ENCODE results near the gene MRPS15.
"Not testable (repeated sequence)": the region's sequence is repeated elsewhere in the genome, so short reads cannot be mapped to it uniquely, and the experiment has no call there.

The MRPS15 gene

GRCh38 chr1:36463803-36464604 is at the start of gene MRPS15:
Gene MRPS15, minus strand, starts transcription at chr1:36464384. Its CDS starts 109 bp downstream, at chr1:36464275.
- peaks cover 4% of the 10 kb centered on the region; the same call in 1 of the 2 replicates for H3F3A ChIP-seq (ENCODE audit: control insufficient read depth, insufficient read depth)
- peak within 1 kb of the TSS; percentile 97 for H3K4me2 ChIP-seq (ENCODE audit: low read length)
- H3K4me1 ChIP-seq (ENCODE audit: control insufficient read depth, low read length), result peaks cover 27% of the 10 kb centered on the region
- no peaks in the 10 kb centered on the region for H3K9me3 ChIP-seq (ENCODE audit: control insufficient read depth, insufficient read depth, low read length)
- no peaks in the 10 kb centered on the region for H4K20me1 ChIP-seq (ENCODE audit: control insufficient read depth, insufficient read depth, low read depth, low read length)
- H3K27me3 ChIP-seq (ENCODE audit: control insufficient read depth, low read length), result no peaks in the 10 kb centered on the region
- no peak for TF ChIP-seq EZH2phosphoT487 (IDR thresholded peaks at IDR 0.05; ENCODE audit: borderline replicate concordance, low read length)
- no peak for TF ChIP-seq CTCF (IDR thresholded peaks at IDR 0.05; ENCODE audit: low read depth, low read length, poor library complexity, severe bottlenecking)
- H3K27ac ChIP-seq (ENCODE audit: low read depth, low read length), result peak within 1 kb of the TSS; percentile 84
- H3K79me2 ChIP-seq (ENCODE audit: control insufficient read depth, low read length), result peaks cover 29% of the 10 kb centered on the region
- peak within 1 kb of the TSS; percentile 96 for H3K4me3 ChIP-seq (ENCODE audit: low read length)
- H3K9me2 ChIP-seq (replicated peaks; ENCODE audit: control insufficient read depth, low read length), result no peaks in the 10 kb centered on the region
- H3K36me3 ChIP-seq (ENCODE audit: control insufficient read depth, low read length), result peaks cover 41% of the 10 kb centered on the region

GRCh38 chr1:36512842-36513241 is 48.7 kb upstream of the MRPS15 start:
- Histone ChIP-seq H3K36me3 (ENCODE audit: control insufficient read depth, low read length) (no peaks in the 10 kb centered on the region), H3K4me2 (ENCODE audit: low read length) (no peak overlapping the region), H3K27me3 (ENCODE audit: control insufficient read depth, low read length) (no peaks in the 10 kb centered on the region), H3K27ac (ENCODE audit: low read depth, low read length) (no peak overlapping the region), H3K9me3 (ENCODE audit: control insufficient read depth, insufficient read depth, low read length) (no peaks in the 10 kb centered on the region), H3K9me2 (replicated peaks; ENCODE audit: control insufficient read depth, low read length) (no peaks in the 10 kb centered on the region), H3F3A (ENCODE audit: control insufficient read depth, insufficient read depth) (no peaks in the 10 kb centered on the region), H4K20me1 (ENCODE audit: control insufficient read depth, insufficient read depth, low read depth, low read length) (no peaks in the 10 kb centered on the region), H3K79me2 (ENCODE audit: control insufficient read depth, low read length) (no peaks in the 10 kb centered on the region), H3K4me3 (ENCODE audit: low read length) (no peak overlapping the region), H3K4me1 (ENCODE audit: control insufficient read depth, low read length) (no peaks in the 10 kb centered on the region)
- TF ChIP-seq CTCF (IDR thresholded peaks at IDR 0.05; ENCODE audit: low read depth, low read length, poor library complexity, severe bottlenecking) (no peak), EZH2phosphoT487 (IDR thresholded peaks at IDR 0.05; ENCODE audit: borderline replicate concordance, low read length) (no peak)

- no peaks in the 10 kb centered on the region for H3K79me2 ChIP-seq (ENCODE audit: control insufficient read depth, low read length)
- no peaks in the 10 kb centered on the region for H3K4me1 ChIP-seq (ENCODE audit: control insufficient read depth, low read length)
- H3F3A ChIP-seq (ENCODE audit: control insufficient read depth, insufficient read depth), result no peaks in the 10 kb centered on the region
- H3K9me3 ChIP-seq (ENCODE audit: control insufficient read depth, insufficient read depth, low read length), result no peaks in the 10 kb centered on the region
- H3K27me3 ChIP-seq (ENCODE audit: control insufficient read depth, low read length), result no peaks in the 10 kb centered on the region
- no peaks in the 10 kb centered on the region for H3K36me3 ChIP-seq (ENCODE audit: control insufficient read depth, low read length)
- no peaks in the 10 kb centered on the region for H3K9me2 ChIP-seq (replicated peaks; ENCODE audit: control insufficient read depth, low read length)
- no peak overlapping the region for H3K4me2 ChIP-seq (ENCODE audit: low read length)
- TF ChIP-seq EZH2phosphoT487 (IDR thresholded peaks at IDR 0.05; ENCODE audit: borderline replicate concordance, low read length) (no peak), CTCF (IDR thresholded peaks at IDR 0.05; ENCODE audit: low read depth, low read length, poor library complexity, severe bottlenecking) (no peak)
- H3K27ac ChIP-seq (ENCODE audit: low read depth, low read length), result no peak overlapping the region
- H3K4me3 ChIP-seq (ENCODE audit: low read length), result no peak overlapping the region
- no peaks in the 10 kb centered on the region for H4K20me1 ChIP-seq (ENCODE audit: control insufficient read depth, insufficient read depth, low read depth, low read length)
These were observed 47.9 kb upstream of the MRPS15 start for GRCh38 chr1:36511804-36512798.

- not testable (repeated sequence) for H3K27me3 ChIP-seq (ENCODE audit: control insufficient read depth, low read length); H3K36me3 ChIP-seq (ENCODE audit: control insufficient read depth, low read length); H3K79me2 ChIP-seq (ENCODE audit: control insufficient read depth, low read length); H3K27ac ChIP-seq (ENCODE audit: low read depth, low read length); H3K9me2 ChIP-seq (replicated peaks; ENCODE audit: control insufficient read depth, low read length); H3K4me3 ChIP-seq (ENCODE audit: low read length); H3K4me2 ChIP-seq (ENCODE audit: low read length); H3F3A ChIP-seq (ENCODE audit: control insufficient read depth, insufficient read depth); H3K4me1 ChIP-seq (ENCODE audit: control insufficient read depth, low read length); H3K9me3 ChIP-seq (ENCODE audit: control insufficient read depth, insufficient read depth, low read length); H4K20me1 ChIP-seq (ENCODE audit: control insufficient read depth, insufficient read depth, low read depth, low read length)
These were observed 47.0 kb upstream of the MRPS15 start for GRCh38 chr1:36511220-36511619.
